NCI-H2081 (cell line): Measurements from ENCODE around the gene PDCL2.
"Not testable (repeated sequence)": the region's sequence is repeated elsewhere in the genome, so short reads cannot be mapped to it uniquely, and the experiment has no call there.

ENCODE experiments used
- DNase-seq, 2 experiments: peaks; one replicate each; lab custom pipeline; 2025; lab: John Stamatoyannopoulos, UW

The PDCL2 gene

DNA sequence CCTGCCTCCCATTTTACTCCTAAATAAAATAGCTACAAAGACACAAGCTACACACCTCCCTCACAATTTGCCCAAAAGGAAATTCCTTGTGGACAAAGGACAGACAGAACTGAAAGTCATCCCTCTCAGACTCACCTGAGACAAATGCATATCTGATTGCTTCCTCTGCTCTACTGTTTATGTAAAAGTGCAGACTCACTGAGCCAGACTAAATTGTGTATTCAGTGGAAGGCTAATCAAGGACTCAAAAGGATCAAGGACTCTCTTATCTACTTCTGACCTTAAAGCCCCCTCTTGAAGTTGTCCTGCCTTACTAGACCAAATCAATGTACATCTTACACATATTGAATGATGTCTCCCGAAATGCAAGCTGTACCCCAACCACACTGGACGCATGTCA is 3.9 kb downstream of the PDCL2 start:
- DNase-seq, result no peak

DNA sequence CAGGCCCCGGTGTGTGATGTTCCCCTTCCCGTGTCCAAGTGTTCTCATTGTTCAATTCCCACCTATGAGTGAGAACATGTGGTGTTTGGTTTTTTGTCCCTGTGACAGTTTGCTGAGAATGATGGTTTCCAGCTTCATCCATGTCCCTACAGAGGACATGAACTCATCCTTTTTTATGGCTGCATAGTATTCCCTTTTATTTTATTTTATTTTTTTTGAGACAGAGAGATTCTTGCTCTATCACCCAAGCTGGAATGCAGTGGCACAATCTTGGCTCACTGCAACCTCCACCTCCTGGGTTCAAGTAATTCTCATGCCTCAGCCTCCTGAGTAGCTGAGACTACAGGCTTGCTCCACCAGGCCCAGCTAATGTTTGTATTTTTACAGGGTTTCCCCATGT is 9.3 kb downstream of the PDCL2 start:
- DNase-seq, result not testable (repeated sequence)

DNA sequence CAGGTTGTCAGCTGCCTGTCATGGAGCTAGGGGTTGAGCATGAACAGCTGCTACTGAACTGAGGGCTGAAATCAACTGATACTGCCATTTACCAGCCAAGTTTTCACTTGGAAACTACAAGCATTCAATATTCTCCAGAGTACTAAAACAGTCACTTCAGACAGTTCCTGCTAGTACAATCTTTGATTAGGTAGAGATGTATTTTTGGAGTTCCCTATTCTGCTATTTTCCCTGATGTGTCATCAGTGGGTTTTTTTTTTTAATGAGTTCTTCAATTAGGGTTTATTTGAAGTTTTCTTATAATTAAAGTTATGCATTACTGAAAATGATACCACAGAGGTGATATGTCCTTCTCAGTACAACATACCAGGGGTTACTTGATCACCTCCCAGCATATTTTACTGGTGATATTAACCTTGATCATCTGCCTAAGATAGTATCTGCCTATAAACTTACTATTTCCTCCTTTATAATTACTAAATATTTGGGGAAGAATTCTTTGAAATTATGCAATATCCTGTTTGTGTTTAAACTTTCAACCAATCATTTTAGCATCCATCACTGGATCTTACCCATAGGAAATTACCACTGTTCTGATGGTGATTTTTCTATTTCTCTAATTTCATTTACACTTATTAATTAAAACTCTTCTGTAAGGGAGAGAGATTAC is 13.6 kb downstream of the PDCL2 start:
- DNase-seq, result no peak

DNA sequence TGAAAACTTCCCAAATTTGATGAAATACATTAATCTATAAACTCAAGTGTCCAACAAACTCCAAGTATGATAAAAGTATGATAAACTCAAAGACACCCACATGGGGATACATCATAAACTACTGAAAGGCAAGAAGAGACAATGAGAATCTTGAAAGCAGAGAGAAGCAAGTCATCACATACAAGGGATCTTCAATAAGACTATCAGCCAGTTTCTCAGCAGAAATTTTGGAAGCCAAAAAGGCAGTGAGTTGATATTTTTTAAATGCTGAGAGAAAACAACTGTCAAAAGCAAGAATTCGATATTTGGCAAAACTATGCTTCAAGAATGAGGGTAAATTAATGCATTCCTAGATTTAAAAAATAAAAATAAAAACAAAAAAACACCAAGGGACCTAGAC is 16.5 kb downstream of the PDCL2 start:
- no peak for DNase-seq

DNA sequence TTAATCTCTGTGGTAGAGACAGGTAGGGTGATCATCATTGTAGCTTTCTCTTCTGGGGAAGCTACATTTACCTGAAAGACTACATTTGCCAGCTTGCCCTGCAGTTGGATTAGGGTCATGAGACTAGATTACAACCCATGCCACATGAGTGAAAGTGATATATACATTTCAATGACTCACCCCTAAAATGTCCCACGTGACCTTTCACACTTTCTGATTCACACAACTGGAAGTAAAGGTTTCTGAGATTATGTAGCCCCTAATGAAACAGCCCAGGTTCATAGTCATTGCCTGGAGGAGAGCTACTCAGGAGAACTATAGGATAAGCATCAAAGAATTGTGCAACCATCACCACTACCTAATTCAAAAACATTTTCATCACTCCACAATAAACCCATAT is 17.8 kb downstream of the PDCL2 start:
- DNase-seq, result no peak

DNA sequence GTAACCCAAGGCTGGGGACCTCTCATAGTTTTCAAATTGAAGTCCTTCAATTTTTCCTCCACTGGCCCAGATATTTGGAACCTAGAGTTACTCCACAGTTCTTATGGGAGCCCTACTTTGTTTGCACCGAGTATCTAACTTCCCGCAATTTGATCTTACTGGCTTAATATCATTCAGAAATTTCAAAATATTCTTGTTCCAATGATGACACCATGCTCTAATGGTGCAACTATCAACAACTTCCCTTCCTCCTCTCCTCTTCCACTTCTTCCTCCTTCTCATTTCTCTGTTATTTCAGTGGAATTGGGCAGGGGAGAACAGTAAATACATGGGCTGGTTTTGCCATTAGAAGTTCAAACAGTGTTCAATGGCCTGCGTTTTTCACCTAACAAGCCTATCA is 20.2 kb downstream of the PDCL2 start:
- no peak for DNase-seq

DNA sequence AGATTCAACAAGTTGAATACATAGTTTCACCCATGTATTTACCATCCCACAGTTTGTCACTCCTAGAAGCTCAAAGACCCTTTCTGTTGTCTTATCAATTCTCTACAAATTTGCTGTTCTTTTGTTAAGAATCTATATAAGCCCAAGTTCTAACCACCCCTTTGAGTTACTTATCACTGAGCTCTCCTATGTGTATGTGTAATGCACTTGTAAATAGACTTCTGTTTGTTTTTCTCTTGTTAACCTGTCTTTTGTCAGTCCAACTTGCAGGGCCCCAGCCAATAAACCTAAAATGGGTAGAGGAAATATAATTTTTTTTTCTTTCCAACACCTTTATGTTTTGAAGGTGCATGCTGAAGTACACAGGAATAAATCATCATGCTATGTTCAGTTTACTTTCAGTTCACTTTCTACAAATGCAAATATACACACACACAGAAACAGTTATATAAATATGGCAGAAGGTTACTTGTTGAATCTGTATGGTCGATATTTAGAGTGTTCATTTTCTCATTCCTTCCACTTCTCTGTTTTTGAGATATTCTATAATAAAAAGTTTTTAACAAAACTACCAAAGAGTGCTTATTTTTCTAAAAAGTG is 23.0 kb downstream of the PDCL2 start:
- no peak for DNase-seq

DNA sequence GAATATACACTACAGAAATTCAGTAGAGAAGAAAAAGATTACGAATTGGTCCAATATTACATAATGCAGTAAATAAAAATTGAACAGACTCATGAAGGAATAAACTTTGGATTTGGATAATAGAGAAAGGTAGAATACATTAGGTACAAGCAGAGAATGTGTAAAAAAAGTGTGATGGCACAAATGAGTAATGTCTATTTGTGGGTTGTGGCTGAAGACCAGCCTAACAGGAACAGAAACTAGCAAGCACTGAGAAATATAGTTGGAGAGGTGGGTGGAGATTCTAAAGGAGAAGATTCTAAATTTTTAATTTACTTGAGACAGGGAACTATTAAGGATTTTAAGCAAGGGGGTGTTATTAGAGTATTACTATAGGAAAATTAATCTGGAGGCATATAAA is 30.2 kb downstream of the PDCL2 start:
- no peak for DNase-seq

DNA sequence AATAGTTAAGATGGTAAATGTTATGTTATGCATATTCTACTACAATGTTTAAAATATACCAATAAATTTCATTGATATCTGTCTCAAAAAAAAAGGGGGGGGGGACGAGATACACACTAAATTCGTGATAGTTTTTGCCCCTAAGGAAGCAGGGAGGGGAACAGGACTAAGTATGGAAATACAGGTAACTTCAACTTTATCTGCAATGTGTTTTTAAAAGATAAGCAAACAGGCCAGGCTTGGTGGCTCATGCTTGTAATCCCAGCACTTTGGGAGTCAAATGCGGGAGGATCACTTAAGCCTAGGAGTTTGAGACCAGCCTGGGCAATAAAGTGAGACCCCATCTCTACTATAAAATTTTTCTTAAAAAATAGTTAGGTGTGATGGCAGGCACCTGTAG is 31.9 kb downstream of the PDCL2 start:
- no peak for DNase-seq

DNA sequence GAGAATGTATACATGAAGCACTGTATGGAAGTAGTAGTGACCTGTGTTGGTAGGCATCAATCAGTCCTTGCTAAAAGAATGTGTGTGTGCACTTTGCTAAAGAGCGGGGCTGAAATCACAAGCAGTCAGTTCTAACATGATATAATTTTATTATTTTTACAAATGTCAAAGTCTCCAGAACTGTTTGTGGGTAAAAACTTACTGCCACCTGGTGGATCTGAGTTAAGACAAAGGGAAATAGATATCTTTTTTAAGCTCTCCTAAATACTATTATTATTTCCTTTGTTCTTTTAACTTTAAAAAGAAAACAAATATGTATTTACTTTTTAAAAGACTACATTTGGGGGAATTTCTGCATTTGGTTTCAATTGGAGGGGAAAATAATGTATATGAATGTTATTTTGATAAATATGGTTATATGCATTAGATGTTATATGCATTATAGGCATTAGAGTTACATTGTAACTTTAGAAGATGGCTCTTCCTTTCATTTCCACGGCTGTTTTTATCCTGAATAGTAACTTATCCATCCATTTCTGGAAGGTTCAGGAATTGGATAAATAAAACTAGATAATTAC is 37.5 kb downstream of the PDCL2 start:
- DNase-seq, result peak in 1 of 2 experiments; percentile 4

DNA sequence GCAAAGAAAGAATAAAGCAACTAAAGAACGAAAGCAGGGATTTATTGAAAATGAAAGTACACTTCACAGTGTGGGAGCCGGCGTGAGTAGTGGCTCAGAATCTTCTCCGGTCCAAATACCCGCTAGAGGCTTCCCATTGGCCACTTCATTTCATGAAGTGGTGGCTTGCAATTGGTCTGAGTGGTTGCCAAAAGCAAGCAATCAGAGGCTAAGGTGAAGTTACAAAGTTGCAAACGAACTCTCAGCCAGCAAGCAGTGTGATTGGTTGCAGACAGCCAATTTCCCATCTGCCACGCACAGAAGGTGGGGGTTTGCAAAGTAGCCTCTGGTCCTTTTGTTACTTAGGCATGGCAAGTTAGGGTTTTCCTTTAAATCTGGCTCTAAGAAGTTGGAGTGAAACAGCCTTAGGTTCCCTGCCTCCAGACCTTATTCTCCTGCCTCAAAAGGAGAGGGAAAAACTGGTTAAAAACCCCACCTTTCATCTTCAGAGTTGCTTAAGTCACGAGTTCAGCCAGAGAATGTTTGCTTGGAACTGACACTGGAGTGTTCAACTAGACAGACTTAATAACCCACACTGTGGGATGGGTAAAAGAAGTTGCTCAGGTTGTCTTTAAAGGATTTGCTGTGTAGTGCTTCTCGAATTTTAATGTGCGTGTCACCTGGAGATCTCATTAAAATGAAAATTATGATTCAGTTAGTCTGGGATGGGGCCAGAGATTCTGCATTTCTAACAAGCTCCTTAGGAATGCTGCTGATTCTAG is 38.4 kb downstream of the PDCL2 start:
- no peak for DNase-seq

DNA sequence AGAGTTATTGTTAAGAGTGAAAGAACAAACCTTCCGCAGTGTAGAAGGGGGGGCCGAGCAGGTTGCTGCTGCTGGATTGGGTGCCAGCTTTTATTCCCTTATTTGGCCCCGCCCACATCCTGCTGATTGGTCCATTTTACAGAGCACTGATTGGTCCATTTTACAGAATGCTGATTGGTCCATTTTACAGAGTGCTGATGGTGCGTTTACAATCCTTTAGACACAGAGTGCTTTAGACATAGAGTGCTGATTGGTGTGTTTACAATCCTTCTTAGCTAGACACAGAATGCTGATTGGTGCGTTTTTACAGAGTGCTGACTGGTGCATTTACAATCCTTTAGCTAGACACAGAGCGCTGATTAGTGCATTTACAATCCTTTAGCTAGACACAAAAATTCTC is 40.1 kb downstream of the PDCL2 start:
- DNase-seq, result not testable (repeated sequence)

DNA sequence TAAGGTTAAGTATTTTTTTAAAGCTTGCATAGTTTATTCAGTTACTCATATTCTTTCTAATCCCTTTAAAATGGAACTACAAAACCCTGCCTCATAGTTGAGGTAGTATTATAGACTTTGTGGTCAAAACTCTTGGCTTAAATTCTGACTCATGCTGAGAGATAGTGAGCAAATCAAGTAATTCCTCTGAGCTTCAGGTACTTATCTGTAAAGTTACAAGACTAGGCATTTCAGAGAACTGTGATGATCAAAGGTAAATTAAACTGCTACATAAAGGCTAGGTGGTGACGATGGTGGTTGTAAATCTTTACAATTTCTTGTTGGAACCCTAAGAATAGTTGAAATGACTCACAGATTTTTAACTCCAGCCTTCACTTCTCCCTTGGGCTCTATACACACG is 42.2 kb downstream of the PDCL2 start:
- DNase-seq, result no peak

DNA sequence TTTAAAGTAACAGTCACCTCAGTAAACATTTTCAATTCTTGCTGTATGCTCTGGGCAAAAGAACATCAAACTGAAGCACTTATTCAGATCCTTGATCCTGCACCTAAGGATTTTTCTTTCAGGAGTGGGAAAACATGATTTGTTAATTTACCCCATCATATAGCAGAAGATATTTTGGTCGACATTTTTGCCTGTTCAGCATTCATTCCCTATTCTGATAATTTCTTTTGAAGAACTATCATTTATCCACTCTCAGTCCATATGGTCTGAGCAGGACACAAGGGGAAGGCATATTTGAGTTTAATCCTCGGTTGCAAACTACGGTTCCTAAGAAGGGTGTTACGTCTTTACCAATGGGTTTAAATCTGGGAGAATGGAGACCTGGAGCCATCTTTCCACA is 44.1 kb downstream of the PDCL2 start:
- DNase-seq, result no peak

DNA sequence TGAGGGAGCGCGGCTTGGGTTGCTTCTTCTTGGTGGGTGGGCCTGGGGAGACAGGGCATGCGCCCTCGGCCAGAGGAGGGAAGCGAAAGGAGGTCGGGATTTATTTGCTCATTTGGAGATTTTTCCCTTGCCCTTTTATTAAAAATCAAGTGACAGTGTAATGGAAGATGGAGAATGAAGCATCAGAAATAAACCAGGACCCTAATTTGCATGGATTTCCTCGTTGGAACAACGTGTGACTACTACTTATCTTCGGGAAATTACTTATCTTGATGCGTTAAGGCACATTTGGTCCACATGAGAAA is 44.6 kb downstream of the PDCL2 start:
- peak in 1 of 2 experiments; percentile 68 for DNase-seq

DNA sequence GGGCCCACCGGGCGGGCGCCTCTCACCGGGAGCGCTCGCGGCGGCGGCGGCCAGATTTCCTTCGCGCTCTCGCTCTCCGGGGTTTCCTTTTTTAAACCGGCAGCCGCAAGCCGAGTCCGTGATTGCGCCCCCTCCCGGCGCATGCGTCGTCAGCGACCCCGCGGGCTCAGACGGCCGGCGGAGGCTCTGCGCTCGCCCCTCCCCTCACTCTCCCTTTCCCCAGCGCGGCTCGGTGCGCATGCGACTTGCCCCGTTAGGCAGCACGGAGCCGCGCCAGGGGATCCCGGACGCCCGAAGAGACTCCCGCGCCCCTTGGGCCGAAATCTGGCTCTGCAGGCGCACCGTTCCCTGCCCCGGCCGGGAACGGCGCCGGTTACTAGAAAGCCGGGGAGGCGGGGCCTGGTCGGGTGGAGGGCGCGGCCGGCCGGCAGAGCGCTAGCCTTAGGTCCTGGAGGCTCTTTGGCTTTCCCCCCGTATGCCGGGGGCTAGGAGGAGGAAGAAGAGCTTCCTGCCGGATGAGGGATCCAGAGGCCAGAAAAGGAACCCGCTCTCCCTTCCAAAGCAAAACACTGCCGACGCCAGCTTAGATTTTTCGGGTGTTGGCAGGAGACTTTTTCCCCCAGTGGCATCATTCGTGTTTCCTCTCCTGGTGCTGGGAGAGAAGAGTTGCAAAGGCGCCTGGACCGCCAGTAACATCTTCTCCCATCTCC is 45.1 kb downstream of the PDCL2 start, which contains the start of gene CLOCK:
Gene CLOCK, minus strand, starts transcription at position 154 of the 710 bp plus-strand sequence. CDS start 64,124 bp downstream, outside the sequence.
- peak; percentile 88 to 90 for DNase-seq

DNA sequence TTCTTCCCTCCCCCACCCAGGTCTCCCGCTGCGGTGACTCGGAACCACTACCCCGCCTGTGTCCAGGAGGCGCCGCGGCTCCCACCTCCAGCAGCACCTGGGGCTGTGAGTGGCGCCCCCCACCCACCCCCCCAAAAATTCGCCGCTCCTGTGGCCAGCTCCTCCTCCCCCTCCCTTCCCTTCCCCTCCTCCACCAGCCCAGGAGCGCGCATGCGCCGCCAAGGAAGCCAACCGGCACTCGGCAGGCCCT is 45.6 kb downstream of the PDCL2 start:
- DNase-seq, result no peak

DNA sequence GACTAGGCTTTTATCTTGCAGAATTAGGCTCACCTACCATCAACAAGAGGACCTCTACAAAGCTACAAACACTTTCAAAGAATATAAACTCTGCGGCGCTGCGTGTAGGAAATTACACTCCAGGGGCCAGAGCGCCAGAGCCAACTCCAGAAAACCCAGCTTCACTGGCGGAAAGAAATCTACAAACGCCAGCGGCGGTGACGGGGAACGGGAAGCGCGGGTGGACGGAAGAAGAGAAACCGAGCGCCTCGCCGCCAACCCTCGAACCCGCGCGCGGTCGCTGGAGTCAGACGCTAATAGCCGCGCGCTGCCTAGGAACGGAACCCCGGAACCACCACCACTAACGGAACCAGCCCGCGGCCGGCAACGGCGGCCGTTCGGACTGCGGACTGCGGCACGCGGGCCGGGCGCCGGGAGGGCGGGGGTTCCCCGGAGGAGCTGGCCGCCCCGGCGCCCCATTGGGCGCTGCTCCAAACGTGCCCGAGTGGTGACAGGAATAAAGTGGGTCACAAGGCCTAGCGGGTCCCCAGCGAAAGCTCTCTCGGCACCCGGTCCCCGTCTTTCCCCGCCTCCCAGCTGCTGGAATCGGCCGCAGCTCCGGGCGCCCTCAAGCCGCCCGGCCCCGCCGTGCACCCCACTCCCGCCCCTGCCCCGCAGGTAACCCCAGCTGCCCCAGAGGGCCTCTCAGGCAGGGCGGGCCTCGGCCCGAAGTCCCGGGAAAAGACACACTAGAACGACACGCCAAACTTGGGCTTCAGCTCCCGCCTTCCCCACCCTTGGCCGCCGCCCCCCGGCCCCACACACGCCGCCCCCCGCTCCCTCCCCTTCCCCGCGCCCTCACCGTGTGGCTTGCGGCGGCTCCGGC is 46.2 kb downstream of the PDCL2 start:
- peak; percentile 59 to 80 for DNase-seq

DNA sequence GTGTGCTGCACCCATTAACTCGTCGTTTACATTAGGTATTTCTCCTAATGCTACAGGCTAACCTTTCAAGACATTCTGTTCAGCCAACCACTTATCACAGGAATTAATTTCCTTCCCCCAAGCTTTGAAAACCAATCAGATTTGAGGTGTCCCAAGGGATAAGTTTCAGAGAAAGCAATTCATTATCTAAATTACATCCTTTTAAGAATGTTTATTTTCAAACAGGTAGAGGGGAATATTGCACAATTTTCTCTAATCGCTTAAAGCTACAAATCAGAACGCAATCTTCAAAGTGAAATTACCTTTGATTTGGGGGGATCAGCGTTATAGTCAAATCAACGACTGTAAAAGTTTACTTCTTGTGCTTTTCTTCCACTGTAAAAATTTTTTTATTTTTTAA is 46.9 kb downstream of the PDCL2 start:
- DNase-seq, result peak in 1 of 2 experiments; percentile 56

DNA sequence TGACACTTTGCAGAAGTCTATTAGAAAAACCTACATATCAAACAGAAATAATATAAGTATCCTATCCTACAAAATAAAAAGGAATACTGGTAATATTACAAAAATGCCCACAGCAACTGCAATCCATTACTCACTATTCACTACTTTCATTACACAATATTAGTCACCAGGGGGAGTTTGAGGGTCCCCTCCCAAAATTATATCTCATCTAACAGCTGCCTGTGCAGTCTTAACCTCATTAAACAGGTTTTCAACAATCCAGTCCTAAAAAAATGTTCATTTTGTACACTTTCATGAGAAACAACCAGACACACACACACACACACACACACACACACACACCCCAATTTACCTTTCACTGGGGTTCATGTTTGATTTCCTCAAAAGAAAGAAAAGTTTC is 48.2 kb downstream of the PDCL2 start:
- DNase-seq, result no peak

DNA sequence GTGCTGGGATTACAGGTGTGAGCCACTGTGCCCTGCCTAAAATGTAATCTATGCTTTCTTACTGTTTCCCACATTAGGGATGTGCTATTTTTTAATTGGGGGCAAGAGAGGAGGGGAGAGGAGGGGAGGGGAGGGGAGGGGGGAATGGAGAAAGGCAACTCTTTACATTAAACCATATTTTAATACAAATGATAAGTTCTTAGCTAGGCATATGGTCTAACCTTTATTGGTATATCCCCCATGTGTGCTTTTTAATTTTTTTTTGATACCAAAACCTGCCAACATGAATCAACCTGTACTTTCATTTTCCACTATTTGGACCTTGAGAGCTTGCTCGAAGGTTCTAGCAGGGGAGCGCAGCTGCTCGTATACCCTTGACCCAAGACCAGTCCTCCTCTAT is 51.8 kb downstream of the PDCL2 start:
- no peak for DNase-seq

DNA sequence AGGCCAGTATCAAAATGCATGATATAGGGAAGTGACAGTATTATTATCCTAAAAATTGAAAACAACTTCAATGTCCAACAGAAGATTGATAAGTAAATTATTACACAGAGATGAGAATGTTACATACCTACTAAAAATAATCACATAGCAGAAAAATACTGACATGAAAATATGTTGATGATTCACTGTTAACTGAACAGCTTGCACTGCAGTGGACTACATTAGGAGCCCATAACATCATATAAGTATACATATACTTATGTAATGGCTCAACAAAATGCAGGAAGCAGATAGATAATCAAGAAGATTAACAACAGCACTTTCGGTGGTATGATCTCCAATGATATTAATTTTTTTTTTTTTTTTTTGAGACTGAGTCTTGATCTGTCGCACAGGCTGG is 52.4 kb downstream of the PDCL2 start:
- no peak for DNase-seq
